G401.6 (cell line): Measurements from ENCODE around the gene ARMC9.
A peak's percentile ranks its signal among the peaks of the same experiment; 100 is the strongest.
"Not testable (repeated sequence)": the region's sequence is repeated elsewhere in the genome, so short reads cannot be mapped to it uniquely, and the experiment has no call there.

Experiments
- FAIRE-seq: peaks from 2 replicates; lab custom pipeline; 2012; peaks lifted over from hg19 to GRCh38; lab: Jason Lieb, UNC

The ARMC9 gene

GRCh38 chr2:231183851-231184250 is 14.6 kb upstream of the ARMC9 start:
- no peak for FAIRE-seq

GRCh38 chr2:231184319-231184718 is 14.1 kb upstream of the ARMC9 start:
- FAIRE-seq: no peak

DNA sequence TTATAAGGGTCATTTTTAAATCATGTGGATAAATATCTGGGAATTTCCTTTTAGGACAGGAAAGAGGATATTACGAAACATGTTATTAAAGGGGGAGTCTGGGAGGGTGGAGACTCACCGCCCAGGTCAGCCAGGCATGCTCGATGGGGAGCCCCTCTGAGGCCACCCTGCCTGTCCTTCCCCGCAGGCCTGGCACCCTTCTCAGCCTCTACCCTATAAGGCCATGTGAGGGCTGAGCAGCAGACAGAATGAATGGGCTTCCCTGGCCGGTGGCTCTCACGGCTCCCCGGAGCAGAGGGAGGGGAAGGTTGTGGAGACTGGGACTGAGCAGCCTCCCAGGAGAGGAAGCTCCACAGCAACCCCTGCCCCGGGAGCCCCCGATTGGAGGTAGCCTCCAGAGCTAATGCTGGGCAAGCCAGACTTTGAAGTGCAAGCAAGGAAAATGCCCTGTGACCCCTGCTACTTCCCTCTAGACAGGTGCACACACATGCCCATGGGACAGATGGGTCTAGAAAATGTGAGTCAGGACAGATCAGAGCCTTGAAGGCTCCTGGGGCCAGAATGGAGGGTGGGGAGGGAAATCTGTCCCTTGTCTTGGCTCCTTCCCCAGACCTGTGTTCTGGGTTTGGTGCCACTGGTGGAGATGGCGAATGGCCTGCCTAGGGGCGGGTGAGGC is 13.2 kb upstream of the ARMC9 start:
- no peak for FAIRE-seq

- FAIRE-seq: no peak
Observed at GRCh38 chr2:231185886-231186285, 12.5 kb upstream of the ARMC9 start.

- no peak for FAIRE-seq
Observed at GRCh38 chr2:231186325-231186724, 12.1 kb upstream of the ARMC9 start.

GRCh38 chr2:231187736-231188505 is 10.5 kb upstream of the ARMC9 start:
- no peak for FAIRE-seq

GRCh38 chr2:231188506-231189170 is 9.8 kb upstream of the ARMC9 start:
- no peak for FAIRE-seq

- FAIRE-seq: no peak
Observed at GRCh38 chr2:231189171-231189530, 9.3 kb upstream of the ARMC9 start.

DNA sequence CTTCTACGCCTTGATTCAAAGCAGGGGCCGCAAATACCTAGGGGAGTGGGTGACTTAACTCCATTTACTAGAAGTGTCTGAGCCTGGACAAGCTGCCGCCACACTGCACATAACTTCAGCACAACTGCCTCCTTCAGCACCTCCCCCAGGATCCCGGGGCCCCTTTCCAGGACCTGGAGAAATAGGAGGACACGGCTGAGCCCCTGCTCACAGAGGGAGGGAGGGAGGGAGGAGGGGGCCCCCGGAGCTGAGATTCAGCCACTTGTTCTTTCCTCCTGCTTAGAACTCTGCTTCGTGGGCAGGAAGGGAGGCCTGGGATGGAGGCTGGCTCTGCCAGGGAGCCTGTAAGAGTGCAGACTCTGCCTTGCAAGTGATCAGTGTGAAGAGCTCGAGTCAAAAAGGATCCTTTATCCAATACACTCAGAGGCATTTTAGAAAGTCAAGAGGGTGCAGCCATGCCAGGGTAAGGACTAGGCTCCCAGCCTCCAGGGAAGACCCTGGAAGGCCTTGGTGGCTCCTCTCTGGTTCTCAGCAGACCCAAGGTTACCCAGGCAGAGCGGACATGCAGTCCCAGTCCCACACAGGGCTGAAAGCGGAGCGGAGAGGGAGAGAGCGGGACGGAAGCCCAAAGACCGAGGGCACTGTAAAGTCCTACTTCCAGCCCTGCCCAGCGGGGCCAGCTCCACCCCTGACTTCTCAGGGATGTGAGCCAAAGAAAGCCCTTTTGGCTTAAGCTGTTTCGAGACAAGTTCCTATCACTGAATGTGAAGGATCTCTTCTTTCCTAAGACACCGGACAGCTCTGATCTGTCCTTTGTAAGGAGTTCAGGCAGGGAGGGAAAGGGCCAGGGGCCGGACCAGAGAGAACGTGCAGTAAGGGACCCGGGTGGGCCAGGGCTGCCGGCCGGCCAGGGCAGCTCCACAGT is 8.6 kb upstream of the ARMC9 start:
- FAIRE-seq: no peak

DNA sequence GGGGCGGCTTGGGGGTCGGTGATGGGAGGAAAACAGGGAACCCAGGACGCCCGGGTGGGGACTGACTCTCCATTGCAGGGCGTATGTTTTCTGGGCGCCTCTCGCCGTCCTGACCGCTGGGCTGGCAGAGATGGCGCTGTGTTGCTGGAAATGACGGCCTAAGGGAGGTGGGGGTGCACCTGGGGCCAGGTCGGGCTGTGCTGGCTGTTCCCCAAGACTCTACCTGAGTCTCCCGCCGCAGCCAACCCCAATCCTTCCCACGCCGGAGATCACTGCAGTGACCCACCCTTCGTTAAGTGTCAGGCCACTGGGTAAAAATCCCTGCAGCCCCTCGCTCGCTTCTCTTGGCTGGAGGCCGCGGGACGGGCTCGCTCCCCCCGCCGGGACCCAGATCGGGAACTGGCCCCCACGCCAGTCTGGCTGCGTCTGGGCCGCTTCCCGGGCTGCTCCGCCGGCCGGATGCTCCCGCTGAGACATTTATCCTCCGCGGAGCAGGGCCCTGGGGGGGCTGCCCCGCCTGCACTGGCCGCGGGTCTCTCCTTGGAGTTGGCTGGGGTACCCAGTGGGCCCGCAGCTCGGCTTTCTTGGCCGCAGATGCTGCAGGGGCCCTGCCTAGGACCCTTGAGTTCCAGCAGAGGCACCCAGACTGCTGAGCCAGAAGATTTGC is 7.8 kb upstream of the ARMC9 start:
- FAIRE-seq: no peak

DNA sequence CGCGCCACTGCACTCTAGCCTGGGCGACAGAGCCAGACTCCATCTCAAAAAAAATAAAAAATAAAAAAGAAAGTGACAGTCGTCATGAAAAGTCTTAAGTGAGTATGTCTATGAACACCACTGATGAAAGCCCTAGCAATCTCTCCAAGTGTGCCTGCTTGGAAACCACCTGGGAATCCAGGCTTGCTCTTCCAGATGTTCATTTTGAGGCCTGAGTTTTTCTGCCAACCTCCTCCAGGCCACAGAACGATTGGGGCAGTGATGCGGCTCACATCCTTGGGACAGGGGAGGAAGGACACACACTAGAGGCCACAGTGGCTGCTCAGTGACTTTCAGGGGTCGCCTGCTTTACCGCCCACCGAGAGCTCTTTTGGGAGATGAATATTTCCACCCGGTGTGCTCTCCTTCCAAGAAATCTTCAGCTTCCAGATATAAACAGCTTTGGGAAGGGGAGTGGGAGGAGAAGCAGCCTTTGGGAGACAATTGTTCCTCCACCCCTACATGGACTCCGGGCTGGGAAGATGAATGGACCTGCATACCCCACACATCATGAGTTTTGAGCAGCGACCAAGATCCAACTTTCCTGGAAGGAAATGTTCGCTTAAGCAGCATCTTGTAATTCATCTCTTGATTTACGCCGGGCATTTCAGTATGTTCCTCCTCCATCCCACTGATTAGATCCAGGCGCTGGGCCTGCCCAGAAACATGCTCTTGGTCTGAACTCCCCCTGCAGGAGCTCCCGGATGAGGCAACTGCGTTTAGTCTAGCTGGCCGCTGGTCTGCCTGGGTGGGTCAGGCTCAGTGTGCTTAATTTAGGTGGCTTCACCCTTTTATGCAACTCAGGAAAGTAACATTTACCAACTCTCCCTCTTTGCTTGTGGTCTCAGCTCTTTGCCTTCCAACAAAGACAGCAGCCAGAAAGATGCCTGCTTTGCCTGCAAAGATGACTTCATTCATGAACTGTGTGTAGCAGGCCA is 6.2 kb upstream of the ARMC9 start:
- FAIRE-seq: peak; percentile 96

DNA sequence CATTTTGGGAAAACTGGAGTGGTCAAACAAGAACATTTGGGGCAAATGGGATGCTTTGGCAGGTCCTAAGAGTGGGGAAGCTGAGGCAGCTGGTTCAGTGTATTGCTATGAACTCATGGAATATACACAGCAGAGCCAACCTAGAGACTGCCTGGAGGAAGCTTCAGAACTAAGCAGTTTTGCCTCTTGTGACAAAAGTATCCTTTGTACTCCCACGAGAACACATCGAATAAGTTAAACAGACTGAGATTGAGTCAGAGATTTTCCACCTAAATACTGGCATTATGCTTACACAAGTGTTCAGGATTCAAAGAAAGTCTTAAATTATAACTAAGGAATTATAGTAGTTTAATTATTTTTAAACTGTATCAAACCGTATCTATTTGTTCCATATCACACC is 5.2 kb upstream of the ARMC9 start:
- no peak for FAIRE-seq

GRCh38 chr2:231196592-231196991 is 1.8 kb upstream of the ARMC9 start:
- no peak for FAIRE-seq

DNA sequence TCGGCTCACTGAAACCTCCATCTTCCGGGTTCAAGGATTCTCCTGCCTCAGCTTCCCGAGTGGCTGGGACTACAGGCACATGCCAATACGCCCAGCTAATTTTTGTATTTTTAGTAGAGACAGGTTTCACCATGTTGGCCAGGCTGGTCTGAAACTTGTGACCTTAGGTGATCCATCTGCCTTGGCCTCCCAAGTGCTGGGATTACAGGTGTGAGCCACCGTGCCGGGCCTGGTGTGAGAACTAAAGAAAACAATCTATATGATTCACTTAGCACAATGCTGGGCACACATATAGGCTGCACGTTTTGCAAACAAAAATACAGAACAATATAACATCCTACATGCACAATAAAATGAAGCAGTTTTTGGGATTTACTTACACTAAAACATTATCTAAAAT is 1.2 kb upstream of the ARMC9 start:
- FAIRE-seq: not testable (repeated sequence)

- no peak for FAIRE-seq
Observed at GRCh38 chr2:231197706-231198290, 633 bp upstream of the ARMC9 start.

- FAIRE-seq: no peak
Observed at GRCh38 chr2:231199219-231199618, 788 bp downstream of the ARMC9 start.

DNA sequence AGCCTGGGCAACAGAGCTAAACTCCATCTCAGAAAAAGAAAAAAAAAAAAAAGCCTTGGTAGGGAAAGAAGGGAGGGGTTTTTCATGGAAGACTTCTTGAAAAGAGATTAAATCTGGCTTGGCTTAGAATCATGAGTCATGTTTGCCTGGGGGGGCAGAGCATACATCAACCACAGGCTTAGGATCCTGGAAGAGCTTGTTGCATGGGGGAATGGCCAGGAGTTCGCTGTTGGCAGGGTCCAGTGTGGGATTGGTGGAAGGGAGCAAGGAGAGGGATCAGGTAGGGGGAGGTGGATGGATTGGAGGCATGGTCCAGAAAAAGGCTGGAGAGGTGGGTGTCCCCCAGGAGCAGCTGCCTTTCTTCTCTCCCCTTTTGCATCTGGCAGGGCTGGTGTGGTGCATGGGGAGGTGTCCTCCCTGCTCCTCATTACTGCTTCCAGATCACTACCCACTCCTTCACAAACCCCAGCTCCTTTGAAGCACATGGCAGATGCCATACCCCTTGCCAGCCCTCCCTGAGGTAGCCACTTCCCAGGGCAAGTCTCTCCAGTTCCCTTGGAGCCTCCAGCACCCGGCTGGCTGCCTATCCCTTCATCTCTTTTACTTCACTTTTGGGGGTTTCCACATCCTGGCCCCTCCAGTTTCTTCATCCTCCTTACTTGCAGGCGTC is 2.5 kb downstream of the ARMC9 start:
- no peak for FAIRE-seq

DNA sequence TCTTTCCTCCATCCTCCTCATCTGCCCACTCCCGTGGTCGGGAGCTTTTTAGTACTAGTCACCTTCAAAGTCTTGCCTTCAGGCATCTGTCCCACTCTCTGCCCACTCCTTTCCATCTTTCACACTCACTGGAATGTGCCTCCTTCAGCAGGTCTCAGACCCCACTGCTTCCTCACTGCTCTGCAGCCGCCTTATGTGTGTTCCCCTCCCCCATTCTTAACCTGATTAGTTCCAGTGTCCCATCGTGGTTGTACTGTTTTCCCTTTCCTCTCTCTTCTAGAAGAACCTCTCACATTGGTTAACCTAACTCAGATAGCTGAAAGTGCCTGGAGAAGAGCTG is 3.0 kb downstream of the ARMC9 start:
- FAIRE-seq: no peak

- no peak for FAIRE-seq
Observed at GRCh38 chr2:231203087-231203486, 4.7 kb downstream of the ARMC9 start.

DNA sequence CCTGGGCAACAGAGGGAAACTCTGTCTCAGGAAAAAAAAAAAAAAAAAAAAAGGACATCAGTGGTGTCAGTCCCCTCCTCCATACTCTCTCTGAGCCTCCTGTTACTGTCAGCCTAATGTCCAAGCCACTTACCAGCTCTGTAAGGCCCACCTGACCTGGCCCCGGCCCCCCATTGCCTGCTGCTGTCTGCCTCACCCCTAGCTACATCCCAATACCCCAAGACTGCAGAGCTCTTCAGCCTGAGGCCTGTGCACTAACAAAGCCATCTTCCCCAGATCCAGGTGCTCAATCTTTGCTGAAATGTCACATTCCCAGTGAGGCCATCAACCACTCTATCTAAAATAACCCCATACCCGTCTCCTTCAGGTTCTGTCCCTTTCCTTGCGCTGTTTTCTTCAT is 5.7 kb downstream of the ARMC9 start:
- FAIRE-seq: no peak
